Small intestine (tissue), 7 donors: Measurements from ENCODE around the gene ANO10. TPM values are rescaled to one million over a fixed set of nuclear protein-coding genes. Genes with fewer than 3 reads are reported as not detected.
A peak's percentile ranks its signal among the peaks of the same experiment; 100 is the strongest.

Experiments used
- DNase-seq, 2 donors: peaks; one replicate each; pipeline versions ENCODE4 v3.0.0 to v3.0.0-alpha.2; 2013
- FAIRE-seq: peaks from 2 replicates; lab custom pipeline; 2012; peaks lifted over from hg19 to GRCh38; lab: Jason Lieb, UNC
- H3K27ac ChIP-seq, 3 donors: one replicate each; pipeline ENCODE4 v1.5.1; 2013; ENCODE audit warnings: low read length in 2 of 3, mild to moderate bottlenecking in 2 of 3, control low read depth in 1 of 3, inconsistent platforms in 1 of 3, low read depth in 1 of 3, moderate library complexity in 1 of 3
- H3K27me3 ChIP-seq, 3 donors: one replicate each; pipeline ENCODE4 v1.6.1; 2013; ENCODE audit warnings: low read length in 3 of 3, inconsistent platforms in 1 of 3; ENCODE audit not compliant: control insufficient read depth in 3 of 3, insufficient read depth in 3 of 3
- H3K36me3 ChIP-seq, 3 donors: one replicate each; pipeline ENCODE4 v1.6.1; 2013; ENCODE audit warnings: low read length in 3 of 3, inconsistent platforms in 1 of 3, low read depth in 1 of 3, mild to moderate bottlenecking in 1 of 3, moderate library complexity in 1 of 3; ENCODE audit not compliant: control insufficient read depth in 3 of 3, insufficient read depth in 2 of 3
- H3K4me1 ChIP-seq, 3 donors: one replicate each; pipeline ENCODE4 v1.6.1; 2013; ENCODE audit warnings: low read length in 2 of 3, inconsistent platforms in 1 of 3, low read depth in 1 of 3, mild to moderate bottlenecking in 1 of 3, moderate library complexity in 1 of 3; ENCODE audit not compliant: control insufficient read depth in 3 of 3, insufficient read depth in 2 of 3
- H3K4me3 ChIP-seq, 3 donors: one replicate each; pipeline ENCODE4 v1.5.1; 2013; ENCODE audit warnings: low read length in 3 of 3, control low read depth in 1 of 3, inconsistent platforms in 1 of 3, low read depth in 1 of 3, mild to moderate bottlenecking in 1 of 3, moderate library complexity in 1 of 3
- H3K9me3 ChIP-seq, 2 donors: one replicate each; pipeline ENCODE4 v1.6.1; 2013; ENCODE audit warnings: low read depth in 1 of 2, low read length in 1 of 2; ENCODE audit not compliant: control insufficient read depth in 2 of 2, insufficient read depth in 1 of 2
- WGBS, 3 donors: extraction: QIAGEN DNeasy Blood & Tissue Kit; methylation state at CpG; one replicate each; pipeline ENCODE4 v1.1.7; 2013; 5-methylcytosine and 5-hydroxymethylcytosine counted together
- polyA plus RNA-seq, 4 donors: library from polyadenylated mRNA; stranded (reverse) in 3 of 4; unstranded in 1 of 4; fragments of 200-250 nt in 3 of 4; fragments of 120-200 nt in 1 of 4; gene quantifications; one replicate each; pipeline versions ENCODE4 v1.2.1 to v1.2.3, GENCODE V29; 2013
- donor health status: healthy with polysubstance abuse.
- donor health status: control.
- donor health status: control.
- donor health status: Bipolar disorder and iron deficiency.
- donor health status: healthy.

The ANO10 gene
- polyA plus RNA-seq, 4 donors: 21.7 to 45.6 (median 30.1) TPM

DNA sequence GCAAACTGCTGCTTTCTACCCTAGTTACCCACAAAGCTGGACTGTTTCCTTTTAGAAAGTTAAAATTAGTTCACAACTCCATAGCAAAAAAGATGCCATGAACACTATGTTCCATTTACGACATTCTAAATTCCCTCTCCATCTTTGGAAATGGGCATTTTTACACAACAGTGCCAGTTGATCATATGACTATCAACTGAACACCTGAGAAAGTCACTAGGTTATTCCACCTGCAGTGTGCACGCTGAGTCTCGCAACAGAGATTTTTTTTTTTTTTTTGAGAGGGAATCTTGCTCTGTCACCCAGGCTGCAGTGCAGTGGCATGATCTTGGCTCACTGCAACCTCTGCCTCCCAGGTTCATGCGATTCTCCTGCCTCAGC is 215.2 kb downstream of the ANO10 start:
- FAIRE-seq (no peak), DNase-seq (no peak)
- Histone ChIP-seq H3K27ac (no peak overlapping the region), H3K27me3 (no peaks in the 10 kb centered on the region), H3K36me3 (peaks cover 0 to 4% (median 0%) of the 10 kb centered on the region in 3 donors), H3K9me3 (no peaks in the 10 kb centered on the region), H3K4me1 (no peaks in the 10 kb centered on the region), H3K4me3 (no peak overlapping the region)
- 95 to 96% (median 96%) methylated on average over 4 of the region's 4 CpGs for WGBS, 3 donors

DNA sequence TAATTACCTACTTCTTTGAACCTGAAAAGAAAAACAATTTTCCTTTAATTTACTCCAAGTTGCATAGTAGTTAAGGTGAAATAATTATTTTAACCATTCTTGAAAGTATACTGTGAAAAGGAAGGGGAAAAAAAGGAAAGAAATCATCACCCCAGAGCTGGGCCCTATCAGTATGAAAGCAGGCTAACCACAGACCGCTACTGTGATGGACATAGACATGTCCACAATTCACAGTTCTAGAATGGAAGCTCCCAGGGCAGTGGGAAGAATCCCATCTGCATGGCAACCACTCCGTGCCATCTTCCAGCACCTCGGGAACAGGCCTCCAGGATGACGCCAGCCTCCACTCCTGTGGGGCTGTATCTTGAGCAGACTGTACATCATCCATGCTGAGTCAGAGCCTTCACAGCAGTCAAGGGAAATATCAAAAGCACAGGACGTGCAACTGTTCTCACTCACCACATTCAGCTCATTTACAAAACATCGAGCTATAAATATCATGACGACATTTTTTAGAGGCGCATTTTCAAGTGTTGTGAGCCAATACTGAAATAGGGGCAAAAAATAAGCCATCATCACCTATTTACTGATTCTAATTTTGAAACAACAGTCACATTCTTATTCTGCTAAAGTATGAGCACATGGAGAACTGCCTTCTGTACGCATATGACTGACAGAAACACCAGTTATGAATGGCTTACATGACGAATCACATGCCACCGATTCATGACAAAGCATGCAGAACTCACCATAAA is 215.7 kb downstream of the ANO10 start:
- H3K4me3 ChIP-seq: no peak overlapping the region
- H3K36me3 ChIP-seq: peaks cover 0 to 4% (median 0%) of the 10 kb centered on the region in 3 donors
- H3K4me1 ChIP-seq: no peaks in the 10 kb centered on the region
- no peak overlapping the region for H3K27ac ChIP-seq
- H3K27me3 ChIP-seq: no peaks in the 10 kb centered on the region
- DNase-seq (no peak), FAIRE-seq (no peak)
- 75 to 94% (median 84%) methylated on average over 11 of the region's 11 CpGs for WGBS, 3 donors
- no peaks in the 10 kb centered on the region for H3K9me3 ChIP-seq

DNA sequence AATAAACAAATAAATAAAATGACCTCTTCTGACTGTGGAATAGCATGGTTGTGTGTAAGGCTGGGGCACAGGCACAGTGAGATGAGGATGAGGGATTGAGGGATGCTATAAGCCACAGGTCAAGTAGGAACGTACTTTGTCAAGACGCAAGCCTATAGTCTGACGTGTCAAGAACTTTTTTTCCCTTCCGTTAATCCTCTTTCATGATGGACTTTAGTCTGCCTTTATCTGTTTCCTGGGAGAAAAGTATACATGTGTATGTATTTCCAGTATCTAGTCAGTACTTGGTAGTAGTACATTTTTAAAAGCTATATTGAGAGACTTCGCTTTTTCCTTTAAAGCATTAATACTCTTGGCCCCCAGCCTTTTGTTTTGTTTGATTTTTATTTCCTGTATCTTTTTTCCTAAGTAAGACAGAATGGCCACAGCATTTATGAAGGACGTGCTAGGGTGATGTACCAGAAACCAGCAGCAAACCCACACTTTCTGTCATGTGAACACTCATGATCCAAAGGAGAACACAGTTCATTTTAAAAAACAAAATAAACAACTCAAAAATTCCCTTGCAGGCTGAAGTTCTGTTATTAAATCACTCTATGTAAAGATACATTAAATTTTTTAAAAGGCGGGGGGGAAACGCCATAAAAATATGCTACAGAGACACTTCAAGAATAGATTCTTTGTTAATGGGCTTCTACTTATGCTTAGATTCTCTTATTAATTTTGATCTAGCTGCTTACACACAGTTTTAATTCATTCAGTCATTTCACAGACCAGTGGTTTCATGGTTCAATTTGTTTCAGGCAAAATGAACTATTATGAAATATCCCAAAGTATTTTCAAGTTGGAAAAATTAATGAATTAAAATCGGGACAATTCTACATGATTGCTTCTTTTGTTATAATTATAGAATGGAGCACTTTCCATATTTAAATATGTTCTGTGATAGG is 220.8 kb downstream of the ANO10 start:
- DNase-seq (peak; percentile 35 to 67), FAIRE-seq (no peak)
- 69 to 75% (median 73%) methylated on average over 9 of the region's 9 CpGs for WGBS, 3 donors
- H3K27ac ChIP-seq: no peak overlapping the region
- H3K27me3 ChIP-seq: no peaks in the 10 kb centered on the region
- H3K4me1 ChIP-seq: no peaks in the 10 kb centered on the region
- peaks cover 0 to 3% (median 0%) of the 10 kb centered on the region in 3 donors for H3K36me3 ChIP-seq
- H3K4me3 ChIP-seq: no peak overlapping the region
- no peaks in the 10 kb centered on the region for H3K9me3 ChIP-seq

DNA sequence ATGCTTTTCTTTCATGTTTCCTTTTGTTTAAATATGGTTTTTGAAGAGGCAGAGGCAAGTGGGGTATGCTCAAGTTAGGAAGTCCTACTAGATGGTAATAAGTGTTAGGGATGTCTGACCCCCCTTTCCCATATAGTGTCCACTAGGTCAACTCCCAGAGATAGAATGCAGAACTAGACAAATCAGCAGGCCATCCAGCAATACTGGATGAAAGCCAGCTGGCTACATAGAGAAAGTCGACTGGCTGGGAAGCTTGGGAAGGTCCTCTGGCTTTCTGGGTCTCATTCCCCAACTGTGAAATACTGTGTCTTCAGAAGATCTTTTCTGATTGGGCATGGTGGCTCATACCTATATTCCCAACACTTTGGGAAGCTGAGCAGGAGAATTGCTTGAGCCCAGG is 221.6 kb downstream of the ANO10 start:
- no peak for FAIRE-seq
- DNase-seq: no peak
- Histone ChIP-seq H3K36me3 (no peaks in the 10 kb centered on the region), H3K4me1 (no peaks in the 10 kb centered on the region), H3K27me3 (no peaks in the 10 kb centered on the region), H3K27ac (no peak overlapping the region), H3K9me3 (no peaks in the 10 kb centered on the region), H3K4me3 (no peak overlapping the region)
- WGBS, 3 donors: 63 to 71% (median 68%) methylated on average over 1 of the region's 1 CpG

DNA sequence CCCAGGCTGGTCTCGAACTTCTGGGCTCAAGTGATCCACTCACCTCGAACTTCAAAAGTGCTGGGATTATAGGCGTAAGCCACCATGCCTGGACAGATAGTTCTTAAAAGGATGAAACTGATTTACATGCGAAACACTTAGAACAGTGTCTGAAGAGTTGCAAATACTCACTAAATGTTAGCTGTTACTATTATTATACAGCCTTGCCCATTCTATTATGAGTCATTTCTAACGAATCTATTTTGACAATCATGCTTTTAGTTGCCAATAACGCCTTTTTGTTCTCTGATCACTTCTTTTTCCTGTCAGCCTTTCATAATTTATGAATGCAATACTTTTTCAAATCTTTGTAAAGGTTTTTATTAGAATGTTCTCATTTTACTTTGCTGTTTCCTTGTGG is 222.8 kb downstream of the ANO10 start:
- H3K27ac ChIP-seq: no peak overlapping the region
- FAIRE-seq (no peak), DNase-seq (no peak)
- H3K27me3 ChIP-seq: no peaks in the 10 kb centered on the region
- H3K36me3 ChIP-seq: no peaks in the 10 kb centered on the region
- no peak overlapping the region for H3K4me3 ChIP-seq
- H3K4me1 ChIP-seq: peaks cover 0 to 2% (median 0%) of the 10 kb centered on the region in 3 donors
- no peaks in the 10 kb centered on the region for H3K9me3 ChIP-seq
- WGBS, 3 donors: 81 to 90% (median 84%) methylated on average over 6 of the region's 6 CpGs

DNA sequence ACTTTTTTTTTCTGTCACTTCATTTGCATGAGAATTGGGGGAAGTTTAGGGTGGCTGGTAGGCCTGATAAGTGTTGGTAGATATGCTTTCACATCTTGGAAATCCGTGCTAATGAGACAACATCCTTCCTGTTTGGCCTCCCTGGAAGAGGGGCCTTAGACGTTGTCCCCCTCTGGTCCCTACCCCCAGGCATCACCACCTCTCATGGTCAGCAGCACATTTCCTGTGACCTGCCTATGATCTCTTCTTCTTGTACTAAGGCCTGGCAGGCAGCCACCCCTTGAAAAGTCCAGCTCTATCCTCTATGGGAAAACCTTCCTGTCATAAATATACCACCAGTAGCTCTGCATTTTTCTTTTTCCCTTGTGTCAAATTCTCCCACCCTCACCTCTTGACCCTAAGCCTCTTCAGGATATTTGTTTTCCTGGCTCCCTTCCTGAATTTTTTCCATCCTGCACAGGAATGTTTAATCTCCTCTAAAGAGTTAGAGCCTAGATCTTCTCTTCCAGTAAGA is 227.7 kb downstream of the ANO10 start:
- H3K4me3 ChIP-seq: no peak overlapping the region
- H3K9me3 ChIP-seq: no peaks in the 10 kb centered on the region
- H3K27me3 ChIP-seq: no peaks in the 10 kb centered on the region
- WGBS, 3 donors: 35 to 74% (median 49%) methylated on average over 2 of the region's 2 CpGs
- peak overlapping the region in 1 of 3 donors; percentile 71 for H3K27ac ChIP-seq
- H3K4me1 ChIP-seq: peaks cover 0 to 11% (median 0%) of the 10 kb centered on the region in 3 donors
- FAIRE-seq (no peak), DNase-seq (peak in 1 of 2 donors; percentile 13)
- no peaks in the 10 kb centered on the region for H3K36me3 ChIP-seq

DNA sequence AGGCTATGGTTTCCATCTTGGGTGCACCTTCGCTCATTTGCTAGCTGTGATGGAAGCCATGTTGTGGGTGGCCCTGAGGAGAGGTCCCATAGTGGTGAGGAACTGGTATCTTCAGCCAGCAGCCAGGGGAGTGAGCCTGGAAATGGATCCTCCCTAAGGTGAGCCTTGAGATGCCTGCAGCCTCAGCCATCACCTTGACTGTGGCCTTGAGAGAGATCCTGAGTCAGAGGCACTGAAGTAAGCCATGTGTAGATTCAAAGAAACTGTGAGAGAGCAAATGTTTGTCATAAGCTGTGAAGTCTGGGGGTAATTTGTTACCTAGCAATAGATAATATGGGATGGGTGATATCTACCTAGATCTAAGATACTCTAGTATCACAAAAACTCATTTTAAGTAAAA is 230.2 kb downstream of the ANO10 start:
- peaks cover 0 to 14% (median 0%) of the 10 kb centered on the region in 3 donors for H3K4me1 ChIP-seq
- H3K27me3 ChIP-seq: no peaks in the 10 kb centered on the region
- H3K36me3 ChIP-seq: no peaks in the 10 kb centered on the region
- FAIRE-seq: no peak
- peak overlapping the region in 1 of 3 donors; percentile 52 for H3K27ac ChIP-seq
- H3K9me3 ChIP-seq: no peaks in the 10 kb centered on the region
- WGBS, 3 donors: 37 to 100% (median 95%) methylated on average over 1 of the region's 1 CpG
- DNase-seq: no peak
- no peak overlapping the region for H3K4me3 ChIP-seq

DNA sequence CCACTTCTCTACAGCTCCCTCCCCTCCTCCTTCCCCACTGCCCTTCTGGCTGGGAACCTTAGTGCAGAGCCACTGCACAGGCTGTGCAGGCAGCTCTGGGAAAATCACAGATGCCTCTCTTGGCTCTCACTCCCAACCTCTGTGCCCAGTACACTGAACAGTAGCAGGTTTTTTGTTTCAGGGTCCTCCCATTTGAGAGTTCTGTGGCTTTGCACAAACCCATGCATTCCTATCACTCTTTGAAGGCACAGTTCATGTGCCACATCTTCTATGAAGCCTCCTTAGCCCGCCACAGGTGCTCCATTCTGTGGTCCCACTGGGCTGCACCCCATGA is 231.6 kb downstream of the ANO10 start:
- Histone ChIP-seq H3K4me3 (no peak overlapping the region), H3K9me3 (no peaks in the 10 kb centered on the region), H3K4me1 (peaks cover 0 to 14% (median 0%) of the 10 kb centered on the region in 3 donors), H3K27me3 (no peaks in the 10 kb centered on the region), H3K27ac (peak overlapping the region; percentile 14 to 96 (median 47)), H3K36me3 (no peaks in the 10 kb centered on the region)
- no peak for DNase-seq
- FAIRE-seq: no peak
- 89 to 94% (median 90%) methylated on average over 1 of the region's 1 CpG for WGBS, 3 donors
